PFSK-1 (cell line): ENCODE results near the gene EEF1AKMT4.

Experiments
- FOXP2 ChIP-seq: optimal IDR thresholded peaks from 2 replicates; pipeline ENCODE3; 2011; ENCODE audit warnings: borderline replicate concordance, control low read depth, inconsistent platforms; ENCODE audit not compliant: insufficient read depth; ENCODE audit errors: extremely low read length, extremely low read depth
- POLR2AphosphoS5 ChIP-seq: IDR thresholded peaks from 2 replicates; pipeline ENCODE4 v1.6.1; 2012; ENCODE audit warnings: low read depth, mild to moderate bottlenecking, control low read depth, low read length, moderate library complexity
- SIN3A ChIP-seq: IDR thresholded peaks from 2 replicates; pipeline ENCODE4 v1.6.1; 2012; ENCODE audit warnings: mild to moderate bottlenecking, low read length, moderate library complexity, borderline replicate concordance; ENCODE audit not compliant: insufficient read depth

GRCh38 chr3:184284696-184285095, 35.2 kb downstream of the EEF1AKMT4 start:
- no peak for TF ChIP-seq POLR2AphosphoS5
- no peak for TF ChIP-seq SIN3A
- no peak for TF ChIP-seq FOXP2
